K562 (cell line): ENCODE measurements around the gene FBXO48. TPM values are rescaled to one million over a fixed set of nuclear protein-coding genes. Genes with fewer than 3 reads are reported as not detected.

ENCODE experiments used
- CBFA2T3 ChIP-seq: fragments of 450-650 bp; IDR thresholded peaks from 2 replicates; pipeline ENCODE4 v1.6.1; 2017
- CBX3 ChIP-seq, 2 experiments: IDR thresholded peaks; 1 replicate in 1 of 2; 2 replicates in 1 of 2; pipeline ENCODE4 v1.6.1; 2012; ENCODE audit warnings: inconsistent platforms in 2 of 2, low read length in 2 of 2, borderline replicate concordance in 1 of 2, control low read depth in 1 of 2
- CBX5 ChIP-seq: IDR thresholded peaks from 2 replicates; pipeline ENCODE4 v1.6.1; 2014; ENCODE audit warnings: low read depth, borderline replicate concordance
- FOXA1 ChIP-seq: fragments of 450-650 bp; IDR thresholded peaks from 2 replicates; pipeline ENCODE4 v1.6.1; 2016; ENCODE audit warnings: mild to moderate bottlenecking, borderline replicate concordance
- FUS ChIP-seq: fragments of 200-400 bp; formaldehyde crosslinking; optimal IDR thresholded peaks from 2 replicates; pipeline ENCODE3; 2017; ENCODE audit warnings: low read depth, low read length
- HMG20A ChIP-seq: fragments of 450-650 bp; formaldehyde crosslinking; conservative IDR thresholded peaks from 2 replicates; pipeline ENCODE4 v1.4.0; 2020; ENCODE audit warnings: mild to moderate bottlenecking, mixed read lengths
- HMG20B ChIP-seq: fragments of 250-450 bp; sonication (Bioruptor Pico); IDR thresholded peaks from 2 replicates; pipeline ENCODE4 v1.5.0; 2021; ENCODE audit warnings: mild to moderate bottlenecking
- MED1 ChIP-seq: sonication (generic); formaldehyde crosslinking; IDR thresholded peaks from 2 replicates; pipeline ENCODE4 v1.8.1; 2023; ENCODE audit warnings: missing genetic modification reagents, borderline replicate concordance
- PPARD ChIP-seq: fragments of 250-450 bp; sonication (Bioruptor Pico); IDR thresholded peaks from 2 replicates; pipeline ENCODE4 v1.8.0; 2022; ENCODE audit warnings: inconsistent platforms, mild to moderate bottlenecking, moderate library complexity
- PRDM10 ChIP-seq: fragments of 450-650 bp; IDR thresholded peaks from 2 replicates; pipeline ENCODE4 v1.6.1; 2018; ENCODE audit not compliant: partially characterized antibody
- PURB ChIP-seq: sonication (generic); formaldehyde crosslinking; IDR thresholded peaks from 2 replicates; pipeline ENCODE4 v1.9.0; 2021; ENCODE audit warnings: low read depth, mild to moderate bottlenecking, missing genetic modification reagents
- SOX6 ChIP-seq: fragments of 450-650 bp; IDR thresholded peaks from 2 replicates; pipeline ENCODE4 v1.6.1; 2014; ENCODE audit warnings: mild to moderate bottlenecking
- USF2 ChIP-seq: sonication (generic); formaldehyde crosslinking; IDR thresholded peaks from 2 replicates; pipeline ENCODE4 v1.5.0; 2020; ENCODE audit warnings: missing genetic modification reagents
- ZMIZ1 ChIP-seq, 2 experiments: fragments of 150-350 bp in 1 of 2; IDR thresholded peaks; 2 replicates each; pipeline ENCODE4 v1.6.1; 2012 to 2016; ENCODE audit warnings: low read depth in 2 of 2, low read length in 2 of 2, mild to moderate bottlenecking in 1 of 2, moderate library complexity in 1 of 2
- polyA plus RNA-seq, 8 experiments: library from polyadenylated mRNA; depleted of rRNA in 4 of 8; stranded (reverse) in 5 of 8; unstranded in 3 of 8; fragments of >200 nt; fragmentation: Nextera tagmentation in 2 of 8; fragmentation: Illumina TruSeq in 1 of 8; extraction: Ambion mirVana in 2 of 8; extraction: Trizol in 1 of 8; gene quantifications; 2 replicates each; pipeline versions ENCODE4 v1.2.1 to v1.2.3, GENCODE V29; 2011 to 2014; ENCODE audit warnings: inconsistent platforms in 1 of 8, missing spikeins in 1 of 8
- total RNA-seq, 7 experiments: library from RNA; depleted of rRNA in 6 of 7; stranded (reverse); fragments of >200 nt in 6 of 7; fragmentation: Illumina TruSeq in 2 of 7; extraction: Trizol in 2 of 7; gene quantifications; 2 replicates each; pipeline versions ENCODE4 v1.2.1 to v1.2.3, GENCODE V29; 2011 to 2021; ENCODE audit warnings: low replicate concordance in 1 of 7
- TF ChIP-seq, protein P1 (sequence below): sonication (generic); formaldehyde crosslinking; IDR thresholded peaks from 2 replicates; pipeline ENCODE4 v1.8.0; 2022; ENCODE audit warnings: mild to moderate bottlenecking, missing genetic modification reagents, borderline replicate concordance

The FBXO48 gene
- total and polyA plus RNA-seq, 9 of the 15 experiments (the other 6 are each of a cell fraction or from before 2014, with no cell fraction given): 0.36 to 1.8 (median 0.73) TPM

- no peak for TF ChIP-seq USF2 (CRISPR knock-in tag)
- TF ChIP-seq PPARD: no peak
- no peak for TF ChIP-seq HMG20B (CRISPR knock-in tag)
- no peak for TF ChIP-seq ZMIZ1 (IDR thresholded peaks at IDR 0.05; ENCODE audit: low read depth in 2 of 2, low read length in 2 of 2)
- no peak for TF ChIP-seq FUS
- 0 out of 2 replicates have a peak, but pooled peaks have one; percentile 37 for TF ChIP-seq SOX6
- TF ChIP-seq, protein P1, sequence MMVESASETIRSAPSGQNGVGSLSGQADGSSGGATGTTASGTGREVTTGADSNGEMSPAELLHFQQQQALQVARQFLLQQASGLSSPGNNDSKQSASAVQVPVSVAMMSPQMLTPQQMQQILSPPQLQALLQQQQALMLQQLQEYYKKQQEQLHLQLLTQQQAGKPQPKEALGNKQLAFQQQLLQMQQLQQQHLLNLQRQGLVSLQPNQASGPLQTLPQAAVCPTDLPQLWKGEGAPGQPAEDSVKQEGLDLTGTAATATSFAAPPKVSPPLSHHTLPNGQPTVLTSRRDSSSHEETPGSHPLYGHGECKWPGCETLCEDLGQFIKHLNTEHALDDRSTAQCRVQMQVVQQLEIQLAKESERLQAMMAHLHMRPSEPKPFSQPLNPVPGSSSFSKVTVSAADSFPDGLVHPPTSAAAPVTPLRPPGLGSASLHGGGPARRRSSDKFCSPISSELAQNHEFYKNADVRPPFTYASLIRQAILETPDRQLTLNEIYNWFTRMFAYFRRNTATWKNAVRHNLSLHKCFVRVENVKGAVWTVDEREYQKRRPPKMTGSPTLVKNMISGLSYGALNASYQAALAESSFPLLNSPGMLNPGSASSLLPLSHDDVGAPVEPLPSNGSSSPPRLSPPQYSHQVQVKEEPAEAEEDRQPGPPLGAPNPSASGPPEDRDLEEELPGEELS (CRISPR knock-in tag): no peak
- no peak for TF ChIP-seq PRDM10
- TF ChIP-seq CBX3 (IDR thresholded peaks at IDR 0.05; ENCODE audit: borderline replicate concordance in 1 of 2, low read length in 2 of 2): no peak
- no peak for TF ChIP-seq HMG20A (CRISPR knock-in tag)
- TF ChIP-seq MED1 (CRISPR knock-in tag): no peak
- TF ChIP-seq CBFA2T3: no peak
- TF ChIP-seq CBX5: no peak
- TF ChIP-seq PURB (CRISPR knock-in tag): no peak
- no peak for TF ChIP-seq FOXA1
These were observed at the start of gene FBXO48, which contains the start of gene APLF (continued) for GRCh38 chr2:68467077-68467960.
